Measurements from ENCODE around the gene AKAP17A.

AKAP17A gene

DNA sequence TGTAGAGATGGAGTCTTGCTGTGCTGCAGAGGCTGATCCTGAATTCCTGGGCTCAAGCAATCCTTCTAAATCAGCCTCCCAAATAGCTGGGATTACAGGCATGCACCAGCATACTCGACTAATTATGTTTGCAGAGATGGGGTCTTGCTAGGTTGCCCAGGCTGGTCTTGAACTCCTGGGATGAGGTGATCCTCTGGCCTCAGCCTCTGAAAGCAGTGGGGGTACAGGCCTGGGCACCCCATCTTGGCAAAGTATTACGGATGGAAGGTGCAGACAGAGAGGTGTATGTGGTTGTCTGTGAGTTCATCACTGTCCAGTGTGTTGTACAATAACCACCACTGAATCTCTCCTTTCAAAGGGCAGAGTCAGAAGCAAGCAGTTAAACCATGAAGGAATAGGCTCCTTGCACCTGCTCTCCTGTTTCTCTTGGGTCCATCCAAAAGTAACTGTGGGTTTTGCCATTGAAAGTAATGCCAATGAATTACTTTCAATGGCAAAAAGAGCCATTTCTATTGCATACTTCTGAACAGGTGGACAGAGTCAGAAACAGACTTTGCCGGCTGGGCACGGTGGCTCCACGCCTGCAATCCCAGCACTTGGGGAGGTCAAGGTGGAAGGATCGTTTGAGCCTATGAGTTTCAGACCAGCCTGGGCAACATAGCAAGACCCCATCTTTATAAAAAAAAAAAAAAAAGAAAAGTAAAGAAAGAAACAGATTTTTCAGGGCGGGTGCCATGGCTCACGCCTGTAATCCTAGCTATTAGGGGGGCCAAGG lies 7.0 kb upstream of the AKAP17A start:
- no peak for DNase-seq

- no peak for DNase-seq
These were observed 4.2 kb upstream of the AKAP17A start for GRCh38 chrX:1587161-1587560.

DNA sequence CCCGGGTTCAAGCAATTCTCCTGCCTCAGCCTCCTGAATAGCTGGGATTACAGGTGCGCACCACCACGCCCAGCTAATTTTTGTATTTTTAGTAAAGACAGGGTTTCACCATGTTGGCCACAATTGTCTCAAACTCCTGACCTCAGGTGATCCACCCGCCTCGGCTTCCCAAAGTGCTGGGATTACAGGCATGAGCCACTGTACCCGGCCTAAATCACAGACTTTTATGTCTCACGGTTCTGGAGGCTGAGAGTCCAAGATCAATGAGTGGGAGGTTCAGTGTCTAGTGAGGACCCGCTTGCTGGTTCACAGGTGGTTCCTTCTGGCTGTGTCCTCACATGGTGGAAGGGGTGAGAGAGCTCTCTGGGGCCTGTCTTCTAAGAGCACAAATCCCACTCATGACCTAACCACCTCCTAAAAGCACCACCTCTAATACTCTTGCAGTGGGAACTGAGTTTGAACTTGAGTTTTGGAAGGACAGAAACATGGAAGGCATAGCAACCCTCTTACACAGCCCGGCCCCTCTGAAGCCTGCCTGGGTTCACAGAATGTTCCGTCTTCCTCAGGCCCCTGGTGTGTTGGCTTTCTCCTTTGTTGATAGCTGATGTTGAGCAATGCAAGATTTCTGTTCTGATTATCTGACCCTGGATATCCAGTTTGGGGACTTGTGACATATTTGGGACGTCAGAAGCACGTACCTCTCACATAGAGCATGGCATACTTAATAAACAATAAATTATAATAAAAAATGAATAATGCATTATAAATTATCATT lies 1.9 kb upstream of the AKAP17A start:
- DNase-seq: no peak

- no peak for DNase-seq
These were observed 562 bp downstream of the AKAP17A start for GRCh38 chrX:1591863-1592469.

DNA sequence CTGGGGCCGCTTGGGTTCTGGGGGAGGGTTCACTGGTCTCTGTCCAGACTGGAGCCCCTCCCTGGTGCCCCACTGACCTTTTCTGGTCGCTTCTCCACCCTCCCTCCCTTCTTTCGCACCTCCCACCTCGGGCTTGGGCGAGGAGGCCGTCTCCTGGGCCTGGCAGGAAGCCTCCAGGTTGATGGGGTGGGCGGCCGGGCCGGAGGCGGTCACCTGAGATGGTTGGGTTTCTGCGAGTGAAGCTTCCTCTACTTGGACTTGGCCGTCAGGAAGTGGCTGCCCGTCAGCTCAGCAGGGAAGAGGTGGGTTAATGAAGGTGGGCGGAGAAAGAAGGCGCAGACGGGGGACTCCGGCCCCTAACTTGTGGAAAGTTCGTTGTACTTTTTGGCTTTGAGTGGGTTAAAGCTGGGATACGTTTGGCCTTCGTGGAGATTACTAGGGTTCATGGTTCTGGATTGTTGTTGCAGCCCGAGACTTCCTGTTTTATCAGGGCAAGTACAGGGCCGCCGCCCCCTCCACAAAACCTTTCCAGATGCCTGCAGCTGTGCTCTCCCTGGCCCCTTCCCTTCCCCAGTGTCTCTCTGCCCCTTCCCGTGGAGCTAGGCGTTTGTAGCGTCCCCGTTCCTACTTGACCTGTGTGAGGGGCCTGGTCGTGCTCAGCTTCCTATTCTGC lies 1.2 kb downstream of the AKAP17A start:
- DNase-seq: no peak

DNA sequence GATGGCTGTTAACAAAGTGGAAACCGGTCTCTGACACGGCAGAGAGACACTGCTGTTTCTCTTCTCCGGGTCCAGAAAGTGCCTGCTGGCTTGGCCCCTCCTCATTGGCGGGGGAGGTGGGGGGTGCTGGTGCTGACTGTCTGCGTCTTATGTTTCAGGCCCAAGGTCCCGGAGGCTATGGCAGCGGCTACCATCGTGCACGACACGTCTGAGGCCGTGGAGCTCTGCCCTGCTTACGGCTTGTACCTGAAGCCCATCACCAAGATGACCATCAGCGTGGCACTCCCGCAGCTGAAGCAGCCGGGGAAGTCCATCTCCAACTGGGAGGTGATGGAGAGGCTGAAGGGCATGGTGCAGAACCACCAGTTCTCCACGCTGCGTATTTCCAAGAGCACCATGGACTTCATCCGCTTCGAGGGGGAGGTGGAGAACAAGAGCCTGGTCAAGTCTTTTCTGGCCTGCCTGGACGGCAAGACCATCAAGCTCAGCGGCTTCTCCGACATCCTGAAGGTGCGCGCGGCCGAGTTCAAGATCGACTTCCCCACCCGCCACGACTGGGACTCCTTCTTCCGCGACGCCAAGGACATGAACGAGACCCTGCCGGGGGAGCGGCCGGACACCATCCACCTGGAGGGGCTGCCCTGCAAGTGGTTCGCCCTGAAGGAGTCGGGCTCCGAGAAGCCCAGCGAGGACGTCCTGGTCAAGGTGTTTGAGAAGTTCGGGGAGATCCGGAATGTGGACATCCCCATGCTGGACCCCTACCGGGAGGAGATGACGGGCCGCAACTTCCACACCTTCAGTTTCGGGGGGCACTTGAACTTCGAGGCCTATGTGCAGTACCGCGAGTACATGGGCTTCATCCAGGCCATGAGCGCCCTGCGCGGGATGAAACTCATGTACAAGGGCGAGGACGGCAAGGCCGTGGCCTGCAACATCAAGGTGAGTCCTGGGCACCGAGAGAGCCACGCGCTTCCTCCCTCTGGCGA lies 2.2 kb downstream of the AKAP17A start:
- no peak for DNase-seq

GRCh38 chrX:1595711-1596060 lies 4.3 kb downstream of the AKAP17A start:
- no peak for DNase-seq

- DNase-seq: no peak
These were observed 5.4 kb downstream of the AKAP17A start for GRCh38 chrX:1596676-1597344.

DNA sequence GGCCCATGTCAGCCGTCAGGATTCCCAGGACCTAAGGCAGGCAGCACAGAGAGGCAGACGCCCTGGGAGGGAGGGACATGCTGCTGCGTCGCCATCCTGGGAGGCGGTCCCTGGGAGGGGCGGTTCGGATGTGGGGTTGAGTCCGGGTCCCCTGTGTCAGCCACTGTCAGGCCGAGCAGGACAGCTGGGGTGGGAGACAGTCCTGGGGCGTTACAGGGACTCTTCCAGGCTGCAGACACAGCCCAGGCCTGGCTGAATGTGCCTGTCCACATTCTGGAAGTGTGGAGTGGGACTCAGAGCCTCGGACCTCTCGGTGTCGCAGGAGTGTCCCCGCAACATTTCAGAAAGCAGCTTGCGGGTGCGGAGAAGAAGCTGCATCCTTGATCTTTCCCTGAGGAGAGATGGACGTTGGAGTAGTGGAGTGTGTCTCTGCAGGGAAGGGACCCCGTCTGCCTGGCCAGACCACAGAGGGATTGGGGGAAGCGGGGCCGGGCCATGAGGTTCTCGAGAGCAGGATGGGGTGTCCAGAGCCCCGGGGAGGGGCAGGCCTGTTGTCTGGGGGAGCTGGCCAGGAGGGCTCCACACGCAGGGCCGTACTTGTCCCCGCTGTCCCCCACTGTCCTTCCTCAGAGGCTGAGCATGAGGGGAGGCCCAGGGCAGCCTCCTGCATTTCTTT lies 6.1 kb downstream of the AKAP17A start:
- DNase-seq: no peak

DNA sequence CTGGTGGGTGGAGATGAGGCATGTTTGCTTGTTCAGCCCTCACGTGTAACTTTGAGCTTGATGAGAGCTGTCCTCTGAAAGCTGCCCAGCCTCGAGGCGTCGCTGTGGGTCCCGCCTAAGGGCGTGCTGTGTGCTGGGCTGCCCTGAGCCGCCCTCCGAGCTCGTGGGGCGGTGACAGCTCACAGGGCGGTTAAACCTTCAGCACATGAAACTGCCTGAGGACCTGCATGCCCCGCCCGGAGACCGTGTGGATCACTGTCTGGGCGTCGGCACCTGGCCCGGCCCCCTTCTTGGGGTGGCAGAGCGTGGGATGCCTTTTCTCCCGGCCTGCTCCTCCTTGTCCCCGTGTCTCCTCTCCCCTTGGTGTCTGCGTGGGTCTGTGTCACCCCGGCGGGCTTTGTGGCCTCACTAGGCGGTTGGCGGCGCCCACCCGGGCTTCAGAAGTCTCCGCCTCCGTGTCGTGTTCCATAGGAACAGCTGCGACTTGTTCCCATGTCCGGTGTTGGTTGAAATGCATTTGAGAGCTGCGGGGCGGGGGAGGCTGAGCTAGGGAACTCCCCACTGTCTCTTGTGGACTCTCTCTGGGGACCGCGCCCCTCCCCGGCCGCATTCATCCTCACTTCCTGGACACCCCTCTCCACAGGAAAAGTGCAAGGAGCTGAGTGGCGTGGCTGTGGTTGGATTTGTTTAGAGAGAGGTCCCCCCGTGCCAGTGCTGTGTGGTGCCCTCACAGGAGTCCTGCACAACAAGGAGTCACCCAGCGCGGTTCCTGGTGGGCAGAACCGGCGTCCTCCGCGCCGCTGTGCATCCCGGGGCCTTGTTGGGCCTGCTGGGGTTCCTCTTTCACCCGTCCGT lies 6.8 kb downstream of the AKAP17A start:
- DNase-seq: no peak

GRCh38 chrX:1598876-1599790 lies 7.7 kb downstream of the AKAP17A start:
- no peak for DNase-seq

DNA sequence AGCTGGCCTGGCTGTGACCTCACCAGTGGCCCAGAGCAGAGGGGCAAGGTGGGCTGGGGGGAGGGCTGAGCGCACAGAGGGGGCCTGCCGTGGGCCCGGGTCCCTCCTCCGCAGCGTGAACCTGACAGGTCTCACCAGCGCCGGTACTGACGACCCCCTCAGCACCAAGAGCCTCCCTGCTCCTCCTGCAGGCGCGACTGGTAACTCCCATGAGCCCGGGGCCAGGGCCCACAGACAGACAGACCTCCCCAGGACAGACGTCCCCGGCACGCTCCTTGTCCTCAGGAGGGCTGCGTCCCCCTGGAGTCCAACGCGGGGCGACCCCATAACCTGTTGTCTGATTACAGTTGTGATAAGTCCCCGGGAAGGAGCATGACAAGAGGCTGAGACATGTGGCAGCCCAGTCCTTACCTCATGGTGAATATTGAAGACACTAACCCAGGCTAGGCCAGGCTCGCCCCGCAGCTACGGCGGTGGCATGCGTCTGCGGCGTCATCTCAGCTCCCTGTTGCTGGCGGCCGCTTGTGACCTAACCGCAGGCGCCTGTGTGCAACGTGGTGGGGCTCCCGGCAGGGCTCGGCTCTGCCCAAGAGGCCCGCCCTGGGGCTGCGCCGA lies 8.5 kb downstream of the AKAP17A start:
- no peak for DNase-seq

GRCh38 chrX:1600406-1601050 lies 9.1 kb downstream of the AKAP17A start:
- DNase-seq: no peak

- no peak for DNase-seq
These were observed 9.8 kb downstream of the AKAP17A start for GRCh38 chrX:1601051-1601767.

GRCh38 chrX:1601768-1602085 lies 10.3 kb downstream of the AKAP17A start:
- no peak for DNase-seq

DNA sequence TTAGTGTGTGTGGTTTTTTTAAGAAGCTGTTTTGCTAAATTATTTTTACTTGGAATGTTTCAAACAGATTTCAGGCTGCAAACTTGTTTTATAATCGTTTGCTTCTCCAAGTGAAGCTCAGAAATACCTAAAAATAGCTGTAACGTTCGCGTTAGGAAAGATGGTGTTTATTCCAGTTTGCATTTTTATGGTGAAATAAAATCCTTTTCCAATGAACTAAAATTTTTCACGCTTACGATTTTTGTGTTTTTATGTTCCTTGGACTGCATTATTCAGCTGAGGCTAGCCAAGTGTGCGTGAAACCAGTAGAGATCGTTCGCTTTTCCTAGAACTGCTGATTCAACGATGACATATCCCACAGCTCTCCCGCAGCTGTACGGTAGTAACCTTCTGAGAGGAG lies 10.9 kb downstream of the AKAP17A start:
- no peak for DNase-seq

GRCh38 chrX:1606496-1606895 lies 15.1 kb downstream of the AKAP17A start:
- no peak for DNase-seq

Measured in effector CD8-positive, alpha-beta T cell (primary cell).